ENCODE results near the gene MYORG.

Gene MYORG

GRCh38 chr9:34376596-34377403 is at the start of gene MYORG:
Gene MYORG, minus strand, starts transcription at chr9:34376898. Its CDS starts 3,955 bp downstream, at chr9:34372943.
- peak; percentile 92 for DNase-seq (ENCODE audit: low read depth)

GRCh38 chr9:34419716-34420504 is 43.2 kb upstream of the MYORG start:
- DNase-seq (ENCODE audit: low read depth), result no peak

- no peak for DNase-seq (ENCODE audit: low read depth)
Measured at GRCh38 chr9:34417734-34418133, 41.0 kb upstream of the MYORG start.

- DNase-seq (ENCODE audit: low read depth), result peak; percentile 63
Measured at GRCh38 chr9:34413231-34413852, 36.6 kb upstream of the MYORG start.

- DNase-seq (ENCODE audit: low read depth), result no peak
Measured at GRCh38 chr9:34412336-34412735, 35.6 kb upstream of the MYORG start.

GRCh38 chr9:34409154-34409553 is 32.5 kb upstream of the MYORG start:
- no peak for DNase-seq (ENCODE audit: low read depth)

GRCh38 chr9:34408173-34408572 is 31.5 kb upstream of the MYORG start:
- no peak for DNase-seq (ENCODE audit: low read depth)

- no peak for DNase-seq (ENCODE audit: low read depth)
Measured at GRCh38 chr9:34406219-34406618, 29.5 kb upstream of the MYORG start.

GRCh38 chr9:34405719-34406118 is 29.0 kb upstream of the MYORG start:
- peak; percentile 61 for DNase-seq (ENCODE audit: low read depth)

- peak; percentile 70 for DNase-seq (ENCODE audit: low read depth)
Measured at GRCh38 chr9:34403554-34404380, 27.1 kb upstream of the MYORG start.

GRCh38 chr9:34400686-34401602 is 24.2 kb upstream of the MYORG start:
- no peak for DNase-seq (ENCODE audit: low read depth)

- no peak for DNase-seq (ENCODE audit: low read depth)
Measured at GRCh38 chr9:34400275-34400674, 23.6 kb upstream of the MYORG start.

GRCh38 chr9:34399729-34400128 is 23.0 kb upstream of the MYORG start:
- no peak for DNase-seq (ENCODE audit: low read depth)

GRCh38 chr9:34398875-34399274 is 22.2 kb upstream of the MYORG start:
- no peak for DNase-seq (ENCODE audit: low read depth)

GRCh38 chr9:34396276-34397214 is 19.8 kb upstream of the MYORG start:
- no peak for DNase-seq (ENCODE audit: low read depth)

GRCh38 chr9:34392511-34392910 is 15.8 kb upstream of the MYORG start:
- no peak for DNase-seq (ENCODE audit: low read depth)

GRCh38 chr9:34387239-34387638 is 10.5 kb upstream of the MYORG start:
- DNase-seq (ENCODE audit: low read depth), result no peak

- DNase-seq (ENCODE audit: low read depth), result no peak
Measured at GRCh38 chr9:34386656-34387055, 10.0 kb upstream of the MYORG start.

GRCh38 chr9:34385561-34386230 is 9.0 kb upstream of the MYORG start:
- no peak for DNase-seq (ENCODE audit: low read depth)
